NCI-H345 (cell line): ENCODE results near the gene AIP.
"Not testable (repeated sequence)": the region's sequence is repeated elsewhere in the genome, so short reads cannot be mapped to it uniquely, and the experiment has no call there.

Experiments used
- DNase-seq: peaks from one replicate; lab custom pipeline; 2025; lab: John Stamatoyannopoulos, UW

The AIP gene

DNA sequence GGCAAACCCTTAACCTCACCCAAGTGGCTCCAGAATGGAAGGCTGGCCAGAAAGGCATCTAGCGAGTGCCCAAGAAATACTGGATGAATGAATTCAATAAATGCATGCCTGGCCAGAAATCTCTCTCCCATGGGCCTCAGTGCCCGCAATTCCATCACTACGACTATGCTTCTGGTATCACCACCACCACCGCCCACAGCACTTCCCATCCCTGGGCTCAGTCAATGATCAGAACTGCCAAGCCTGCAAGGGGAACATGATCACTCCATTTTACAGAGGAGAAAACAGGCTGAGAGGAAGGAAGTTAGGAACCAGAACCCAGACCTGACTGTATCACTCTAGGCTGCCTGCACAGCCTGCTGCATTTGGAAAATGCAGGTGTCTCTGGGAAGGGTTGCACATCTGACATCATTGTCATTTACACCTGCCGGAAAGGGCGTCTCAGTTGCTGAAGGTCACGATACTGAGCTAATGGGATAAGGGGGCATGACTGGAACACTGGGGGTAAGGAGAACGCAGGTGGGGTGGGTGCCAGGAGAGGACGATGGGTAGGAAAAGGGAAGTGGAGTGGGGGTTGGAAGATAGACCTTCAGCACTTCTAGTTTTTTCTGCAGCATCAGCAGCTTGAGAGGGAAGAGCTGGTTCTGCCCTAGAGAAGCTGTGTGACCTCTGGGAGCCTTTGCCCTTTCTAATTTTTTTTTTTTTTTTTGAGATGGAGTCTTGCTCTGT is 33.5 kb upstream of the AIP start:
- no peak for DNase-seq

GRCh38 chr11:67450796-67451657 is 31.8 kb upstream of the AIP start:
- DNase-seq, result no peak

DNA sequence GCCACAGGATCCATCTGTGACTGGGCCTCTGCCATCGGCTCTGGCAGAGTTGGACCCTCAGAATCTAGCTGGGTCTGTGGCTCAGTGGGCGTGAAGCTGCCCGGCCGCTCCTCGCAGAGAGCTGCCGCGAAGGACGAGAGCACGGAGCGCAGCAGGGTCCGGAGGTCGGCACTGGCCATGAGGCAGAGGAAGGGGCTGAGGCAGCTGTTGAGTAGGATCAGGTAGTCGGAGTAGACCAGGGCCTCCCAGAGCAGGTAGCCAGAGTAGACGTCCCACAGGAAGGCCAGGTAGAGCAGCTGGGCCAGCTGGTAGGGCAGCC is 31.2 kb upstream of the AIP start:
- no peak for DNase-seq

- DNase-seq, result no peak
Observed at GRCh38 chr11:67452141-67452952, 30.5 kb upstream of the AIP start, which contains the start of gene GPR152. TSS of gene GPR152 (minus strand) at chr11:67452729. CDS start at chr11:67452724, 5 bp downstream.

DNA sequence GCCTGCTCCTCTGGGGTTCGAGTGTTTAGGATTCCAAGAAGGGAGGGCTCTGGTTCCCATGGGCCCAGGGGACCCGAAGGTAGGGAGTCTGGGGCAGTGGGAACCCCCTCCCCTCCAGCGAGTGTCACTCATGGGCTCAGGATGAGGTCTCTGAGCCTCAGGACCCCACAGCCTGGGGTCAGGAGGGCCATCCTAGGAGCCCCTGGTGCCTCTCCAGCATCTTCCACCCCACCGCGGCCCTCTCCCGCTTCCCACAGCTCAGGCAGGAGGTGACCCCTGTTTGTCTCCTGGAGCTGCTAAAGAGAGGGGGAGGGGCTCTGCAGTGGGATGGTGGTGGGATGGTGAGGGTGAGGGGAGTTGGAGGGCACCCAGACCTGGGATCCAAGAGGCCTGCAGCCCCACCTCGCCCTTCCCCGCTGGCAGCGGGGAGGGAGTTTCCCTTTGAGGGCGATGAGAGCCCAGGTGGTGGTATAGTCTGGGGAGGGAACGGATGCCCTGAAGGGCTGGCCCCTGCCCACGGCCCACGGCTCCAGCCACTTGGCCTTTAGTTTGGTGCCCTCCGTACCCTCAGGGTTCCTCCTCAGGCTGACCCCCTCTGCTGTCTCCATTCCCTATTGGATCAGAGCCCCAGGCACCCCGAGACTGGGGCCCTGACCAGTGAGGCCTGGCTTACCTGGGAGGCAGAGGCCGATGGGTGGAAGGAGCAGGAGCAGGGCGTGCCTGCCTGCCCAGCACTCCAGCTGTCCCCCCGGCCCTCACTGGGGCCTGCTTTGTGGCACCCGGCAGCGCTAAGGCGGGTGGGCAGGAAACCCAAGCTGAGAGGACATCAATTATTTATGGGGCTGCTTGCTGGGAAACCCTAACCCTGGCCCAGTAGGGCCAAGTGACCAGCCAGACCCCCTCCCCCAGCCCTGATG is 28.8 kb upstream of the AIP start:
- no peak for DNase-seq

GRCh38 chr11:67455054-67455453 is 27.8 kb upstream of the AIP start, which contains the start of gene CABP4:
TSS of gene CABP4 (plus strand) at chr11:67455354. CDS start at chr11:67455424, 70 bp downstream.
- no peak for DNase-seq

GRCh38 chr11:67456068-67456705 is 26.6 kb upstream of the AIP start:
- DNase-seq, result no peak

GRCh38 chr11:67457453-67457852 is 25.4 kb upstream of the AIP start:
- DNase-seq, result no peak

DNA sequence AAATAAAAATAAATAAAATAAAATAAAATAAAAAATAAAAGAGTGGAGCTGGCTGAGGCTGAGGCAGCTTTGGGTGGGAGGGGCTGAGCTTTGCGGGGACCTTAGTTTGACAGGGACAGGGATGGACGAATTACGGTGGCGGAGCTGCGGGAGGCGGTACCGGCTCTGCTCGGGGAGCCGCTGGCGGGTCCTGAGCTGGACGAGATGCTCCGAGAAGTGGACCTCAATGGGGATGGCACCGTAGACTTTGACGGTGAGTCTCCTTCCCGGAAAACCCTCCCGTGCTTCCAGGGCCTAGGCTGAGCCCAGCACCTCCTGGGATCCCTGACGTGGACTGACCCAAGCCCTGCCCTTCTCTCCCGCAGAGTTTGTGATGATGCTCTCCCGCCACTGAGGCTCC is 24.6 kb upstream of the AIP start:
- DNase-seq, result no peak

DNA sequence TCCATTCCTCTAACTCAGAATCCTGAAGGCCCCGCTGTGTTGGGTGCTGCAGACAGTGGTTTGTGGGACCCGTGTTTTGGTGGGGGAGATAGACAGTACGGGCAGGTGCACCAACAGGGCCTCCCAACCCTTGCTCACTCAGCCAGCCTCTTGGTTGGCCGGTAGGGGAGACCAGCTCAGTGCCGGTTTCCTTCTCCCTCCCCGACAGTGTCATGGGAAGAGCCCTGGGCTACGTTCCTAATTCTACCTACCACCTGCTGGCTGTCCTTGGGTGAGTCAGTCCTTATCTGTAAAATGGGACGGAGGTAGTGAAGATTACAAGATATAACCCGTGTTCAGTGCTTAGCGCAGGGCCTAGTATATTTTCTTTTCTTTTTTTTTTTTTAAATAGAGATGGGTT is 19.6 kb upstream of the AIP start:
- no peak for DNase-seq

DNA sequence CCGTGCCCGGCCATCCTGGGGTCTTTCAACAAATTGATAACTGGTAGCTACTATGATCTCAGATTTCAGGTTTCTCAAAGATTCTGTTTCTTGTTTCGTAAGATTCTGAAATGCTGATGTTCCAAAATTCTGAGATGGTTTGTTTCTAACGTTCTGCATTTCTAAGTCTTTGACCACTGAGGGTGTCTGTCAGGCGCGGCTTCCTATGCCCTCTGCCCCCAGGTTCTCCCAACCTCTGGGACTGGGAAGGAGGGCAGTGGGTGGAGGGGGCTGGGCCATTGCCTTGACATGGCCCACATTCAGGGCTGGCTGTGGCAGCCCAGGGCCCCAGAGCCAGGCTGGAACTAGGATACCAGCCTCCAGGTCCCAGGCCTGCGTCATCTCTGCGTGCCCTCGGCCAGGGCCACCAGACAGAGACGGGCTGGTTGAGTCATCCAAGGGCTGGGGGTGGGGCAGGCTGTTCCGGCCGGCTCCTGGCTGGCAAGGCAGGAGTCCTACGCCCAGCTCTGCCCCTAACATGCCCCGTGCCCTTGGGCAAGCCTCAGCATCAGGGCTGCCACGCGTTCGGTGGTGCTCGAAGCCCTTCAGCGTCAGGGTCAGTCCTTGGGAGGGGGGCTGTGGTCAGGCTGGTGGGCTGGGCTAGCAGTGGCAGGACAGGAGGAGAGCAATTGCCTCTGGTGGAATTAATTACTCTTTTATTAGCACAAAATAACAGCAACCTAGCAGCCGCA is 19.0 kb upstream of the AIP start:
- DNase-seq, result no peak

GRCh38 chr11:67464411-67465188 is 18.2 kb upstream of the AIP start:
- DNase-seq, result peak; percentile 72

DNA sequence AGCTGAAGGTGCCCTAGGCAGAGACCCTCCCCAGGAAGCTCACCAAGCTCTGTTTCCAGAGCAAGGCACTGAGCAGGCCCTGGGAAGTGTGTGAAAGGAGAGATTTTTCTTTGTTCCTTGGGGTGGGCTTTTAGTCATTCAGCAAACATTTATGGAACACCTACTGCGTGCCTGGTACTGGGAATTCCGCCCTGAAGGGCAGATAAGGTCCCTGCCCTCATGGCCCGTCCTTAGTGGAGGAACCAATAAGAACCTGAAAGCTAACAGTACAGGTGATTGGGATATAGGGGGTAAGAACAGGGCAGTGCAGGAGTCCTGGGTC is 17.7 kb upstream of the AIP start:
- no peak for DNase-seq

GRCh38 chr11:67465530-67465929 is 17.3 kb upstream of the AIP start:
- DNase-seq, result not testable (repeated sequence)

DNA sequence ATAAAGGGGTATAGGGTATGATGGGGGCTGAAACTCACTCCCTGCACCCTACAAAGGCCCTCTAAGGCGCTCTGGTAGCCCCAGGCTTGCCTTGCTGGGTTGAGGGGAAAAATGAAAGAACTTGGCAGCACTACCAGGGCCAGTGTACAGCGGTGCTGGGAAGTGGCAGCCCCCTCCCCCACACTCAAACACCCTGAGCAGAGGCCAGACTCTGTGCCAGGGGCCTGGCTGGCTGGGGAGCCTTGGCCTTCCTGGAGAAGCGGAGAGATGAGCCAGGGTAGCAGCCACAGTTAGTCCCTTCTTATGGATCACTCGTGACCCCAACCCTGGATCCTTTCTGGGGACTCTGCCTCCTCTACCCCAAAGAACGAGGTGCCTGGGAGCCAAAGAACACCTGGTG is 16.5 kb upstream of the AIP start:
- DNase-seq, result no peak

DNA sequence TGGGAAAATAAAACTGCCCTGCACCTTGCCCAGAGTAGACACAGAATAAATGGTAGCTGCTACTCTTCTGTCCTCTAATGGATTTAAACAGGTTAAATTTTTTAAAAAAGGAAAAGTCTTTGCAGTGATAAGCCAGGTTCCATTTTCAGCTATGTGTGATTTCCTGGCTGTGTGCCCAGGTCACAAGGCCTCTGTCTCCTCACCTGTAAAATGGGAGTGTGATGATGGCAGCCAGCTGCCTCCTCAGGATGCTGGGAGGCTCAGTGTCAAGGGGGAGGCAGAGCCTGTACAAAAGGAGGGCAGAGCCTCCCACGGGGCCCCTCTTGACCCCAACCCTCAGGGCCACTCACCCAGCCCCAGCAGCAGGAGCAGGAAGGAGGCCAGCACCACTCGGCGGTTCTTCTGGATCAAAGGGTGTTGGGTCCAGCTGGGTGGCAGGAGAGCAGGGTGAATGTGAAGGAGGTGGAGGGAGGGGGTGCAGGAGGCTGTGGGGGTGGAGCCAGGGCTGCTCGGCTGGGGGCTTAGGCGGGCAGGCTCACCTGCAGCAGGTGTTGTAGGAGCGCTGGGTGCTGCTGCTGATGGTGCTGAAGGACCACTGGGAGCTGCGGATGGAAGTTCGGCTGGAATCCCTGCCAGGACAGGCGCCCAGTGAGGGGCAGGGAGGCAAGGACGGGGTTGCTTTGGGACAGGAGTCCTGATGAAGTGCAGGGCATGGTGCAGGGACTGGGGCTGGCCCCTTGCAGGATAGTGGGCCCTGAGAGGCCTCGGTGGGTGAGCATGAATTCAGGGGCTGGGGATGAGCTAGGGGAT is 15.7 kb upstream of the AIP start:
- no peak for DNase-seq

DNA sequence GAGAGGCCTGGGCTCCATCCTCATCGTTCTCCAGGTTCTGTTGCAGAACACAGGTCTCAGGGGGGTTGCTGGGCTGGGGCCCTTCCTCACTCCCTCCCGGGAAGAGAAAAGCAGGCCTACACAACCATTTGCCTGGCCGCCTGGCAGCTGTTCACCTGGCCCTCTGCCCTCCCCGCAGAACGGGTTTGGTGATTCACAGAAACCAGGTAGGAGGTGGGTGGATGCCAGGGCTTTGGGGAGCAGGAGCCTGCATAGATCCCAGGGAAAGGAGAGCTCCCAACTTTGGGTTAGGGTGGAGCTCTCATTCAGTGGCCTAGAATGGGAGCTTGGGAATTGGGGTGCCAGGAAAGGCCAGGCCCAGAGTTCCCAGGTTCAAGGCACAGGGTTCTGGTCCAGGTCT is 14.8 kb upstream of the AIP start:
- DNase-seq, result peak; percentile 19

DNA sequence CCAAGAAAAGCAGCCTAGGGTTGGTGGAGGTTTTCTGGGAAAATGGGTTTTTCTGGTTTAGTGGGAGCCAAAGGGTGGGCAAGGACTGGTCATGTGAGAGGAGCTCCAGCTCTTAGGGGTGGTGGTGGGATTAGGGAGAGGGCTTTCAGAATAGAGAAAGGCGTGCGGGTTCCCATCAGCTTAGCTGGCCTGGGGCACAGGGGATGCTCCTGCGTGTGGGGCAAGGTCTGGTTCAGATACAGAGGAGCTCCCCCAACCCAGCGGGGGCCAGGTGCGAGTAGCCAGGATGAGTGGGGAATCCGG is 14.4 kb upstream of the AIP start:
- peak; percentile 13 for DNase-seq
